HG02970 (cell line): ENCODE data around the gene ZNHIT2.

Experiments
- ATAC-seq: cut with Tn5 transposase; IDR thresholded peaks from one replicate; pipeline ENCODE4 v1.9.1; 2021; ENCODE audit warnings: mild to moderate bottlenecking, moderate library complexity, moderate number of reproducible peaks; ENCODE audit not compliant: unreplicated experiment, low FRiP score

Gene ZNHIT2

GRCh38 chr11:65107751-65108468 is 9.6 kb downstream of the ZNHIT2 start:
- ATAC-seq = no peak

- no peak for ATAC-seq
Measured at GRCh38 chr11:65107078-65107477, 10.4 kb downstream of the ZNHIT2 start.

GRCh38 chr11:65104628-65105027 is 12.9 kb downstream of the ZNHIT2 start:
- ATAC-seq = no peak

- no peak for ATAC-seq
Measured at GRCh38 chr11:65103476-65103875, 14.0 kb downstream of the ZNHIT2 start.

GRCh38 chr11:65102142-65103095 is 15.1 kb downstream of the ZNHIT2 start:
- ATAC-seq = no peak

- no peak for ATAC-seq
Measured at GRCh38 chr11:65100674-65101350, 16.7 kb downstream of the ZNHIT2 start.

GRCh38 chr11:65096926-65097325 is 20.6 kb downstream of the ZNHIT2 start:
- no peak for ATAC-seq

- peak; percentile 61 for ATAC-seq
Measured at GRCh38 chr11:65095974-65096806, 21.3 kb downstream of the ZNHIT2 start, which contains the start of gene VPS51. Gene VPS51 (plus strand): TSS chr11:65096214. CDS start chr11:65096251, 37 bp downstream.

- no peak for ATAC-seq
Measured at GRCh38 chr11:65095427-65095826, 22.1 kb downstream of the ZNHIT2 start.

GRCh38 chr11:65090628-65091027 is 26.9 kb downstream of the ZNHIT2 start:
- ATAC-seq = no peak

- ATAC-seq = no peak
Measured at GRCh38 chr11:65089621-65090020, 27.9 kb downstream of the ZNHIT2 start.

- no peak for ATAC-seq
Measured at GRCh38 chr11:65087827-65088226, 29.7 kb downstream of the ZNHIT2 start.

- ATAC-seq = no peak
Measured at GRCh38 chr11:65087216-65087615, 30.3 kb downstream of the ZNHIT2 start.

- ATAC-seq = no peak
Measured at GRCh38 chr11:65086809-65087208, 30.7 kb downstream of the ZNHIT2 start.

- no peak for ATAC-seq
Measured at GRCh38 chr11:65085446-65085845, 32.1 kb downstream of the ZNHIT2 start.

- ATAC-seq = no peak
Measured at GRCh38 chr11:65084598-65085375, 32.7 kb downstream of the ZNHIT2 start.

GRCh38 chr11:65083834-65084597 is 33.5 kb downstream of the ZNHIT2 start, which contains the start of the genes CDCA5 and ZFPL1:
Gene CDCA5 (minus strand): TSS chr11:65084040. CDS start chr11:65083978, 62 bp downstream.
Gene ZFPL1 (plus strand): TSS chr11:65084222. CDS start chr11:65084699, 477 bp downstream.
- peak; percentile 87 for ATAC-seq

- peak; percentile 12 for ATAC-seq
Measured at GRCh38 chr11:65083134-65083833, 34.2 kb downstream of the ZNHIT2 start.
